CD14-positive monocyte (primary cell): Measurements from ENCODE around the gene TMEM115. TPM values are rescaled to one million over a fixed set of nuclear protein-coding genes. Genes with fewer than 3 reads are reported as not detected.

Experiments
- DNase-seq, 3 donors: peaks; one replicate each; pipeline ENCODE4 v3.0.0-alpha.2; 2011 to 2022
- H2AFZ ChIP-seq: 2 replicates; pipeline ENCODE4 v1.6.0; 2012; ENCODE audit warnings: mild to moderate bottlenecking, low read depth, low read length, inconsistent platforms; ENCODE audit not compliant: insufficient read depth, poor library complexity, severe bottlenecking
- H3K27ac ChIP-seq, 2 donors: 1 replicate in 1 of 2; 2 replicates in 1 of 2; pipeline ENCODE4 v1.5.1; 2012 to 2013; ENCODE audit warnings: low read length in 2 of 2, control low read depth in 1 of 2, inconsistent platforms in 1 of 2, low read depth in 1 of 2, mild to moderate bottlenecking in 1 of 2
- H3K27me3 ChIP-seq, 2 donors: one replicate each; pipeline versions ENCODE4 v1.6.0 to v1.6.1; 2011 to 2013; ENCODE audit warnings: low read length in 2 of 2; ENCODE audit not compliant: control insufficient read depth in 2 of 2, insufficient read depth in 2 of 2
- H3K36me3 ChIP-seq, 2 donors: replicated peaks in 1 of 2; 1 replicate in 1 of 2; 2 replicates in 1 of 2; pipeline versions ENCODE4 v1.5.1 to v1.6.1; 2012 to 2013; ENCODE audit warnings: low read length in 2 of 2, control low read depth in 1 of 2, inconsistent platforms in 1 of 2, mild to moderate bottlenecking in 1 of 2; ENCODE audit not compliant: insufficient read depth in 2 of 2, control insufficient read depth in 1 of 2
- H3K4me1 ChIP-seq, 2 donors: 1 replicate in 1 of 2; 2 replicates in 1 of 2; pipeline versions ENCODE4 v1.5.1 to v1.6.1; 2012 to 2013; ENCODE audit warnings: low read length in 2 of 2, control low read depth in 1 of 2, inconsistent platforms in 1 of 2, mild to moderate bottlenecking in 1 of 2, moderate library complexity in 1 of 2; ENCODE audit not compliant: insufficient read depth in 2 of 2, control insufficient read depth in 1 of 2
- H3K4me2 ChIP-seq: replicated peaks from 2 replicates; pipeline ENCODE3; 2012; ENCODE audit warnings: low read length, moderate library complexity, mild to moderate bottlenecking; ENCODE audit not compliant: poor library complexity, severe bottlenecking; ENCODE audit errors: extremely low read depth
- H3K4me3 ChIP-seq, 3 experiments: fragments of 200-600 bp in 1 of 3; sonication (generic) in 1 of 3; replicated peaks in 1 of 3; 1 replicate in 2 of 3; 2 replicates in 1 of 3; pipeline ENCODE4 v1.5.1; 2011 to 2013; ENCODE audit warnings: low read length in 3 of 3, mild to moderate bottlenecking in 3 of 3, control low read depth in 2 of 3, low read depth in 2 of 3, inconsistent platforms in 1 of 3, moderate library complexity in 1 of 3
- H3K79me2 ChIP-seq: 2 replicates; pipeline ENCODE4 v1.6.0; 2012; ENCODE audit warnings: mild to moderate bottlenecking, control low read depth, inconsistent platforms, low read length, moderate library complexity; ENCODE audit not compliant: insufficient read depth
- H3K9ac ChIP-seq: 2 replicates; pipeline ENCODE4 v1.6.0; 2017; ENCODE audit warnings: low read length, mild to moderate bottlenecking; ENCODE audit not compliant: insufficient read depth, poor library complexity, severe bottlenecking
- H3K9me3 ChIP-seq, 2 donors: replicated peaks in 1 of 2; 1 replicate in 1 of 2; 2 replicates in 1 of 2; pipeline versions ENCODE4 v1.5.1 to v1.6.1; 2012 to 2013; ENCODE audit warnings: low read length in 2 of 2, control low read depth in 1 of 2; ENCODE audit not compliant: control insufficient read depth in 1 of 2, insufficient read depth in 1 of 2
- H4K20me1 ChIP-seq: 2 replicates; pipeline ENCODE4 v1.6.0; 2012; ENCODE audit warnings: mild to moderate bottlenecking, low read length, control low read depth, moderate library complexity; ENCODE audit not compliant: insufficient read depth
- H3K27ac Mint-ChIP-seq, 7 donors: one replicate each; pipeline ENCODE4 v1.8.0; 2020; ENCODE audit warnings: mild to moderate bottlenecking in 7 of 7, mixed read lengths in 7 of 7, moderate library complexity in 6 of 7, inconsistent platforms in 2 of 7
- H3K27me3 Mint-ChIP-seq, 3 donors: one replicate each; pipeline ENCODE4 v1.8.0; 2021 to 2022; ENCODE audit warnings: low read depth in 3 of 3, mild to moderate bottlenecking in 3 of 3, mixed read lengths in 3 of 3, moderate library complexity in 3 of 3, inconsistent platforms in 1 of 3
- H3K36me3 Mint-ChIP-seq, 2 donors: one replicate each; pipeline ENCODE4 v1.8.0; 2020; ENCODE audit warnings: mixed read lengths in 2 of 2, inconsistent platforms in 1 of 2, mild to moderate bottlenecking in 1 of 2
- H3K4me1 Mint-ChIP-seq: one replicate; pipeline ENCODE4 v1.8.0; 2020; ENCODE audit warnings: mild to moderate bottlenecking, mixed read lengths
- H3K4me3 Mint-ChIP-seq, 2 donors: one replicate each; pipeline ENCODE4 v1.8.0; 2020; ENCODE audit warnings: mild to moderate bottlenecking in 2 of 2, mixed read lengths in 2 of 2, moderate library complexity in 1 of 2
- H3K9me3 Mint-ChIP-seq, 7 donors: one replicate each; pipeline ENCODE4 v1.8.0; 2020 to 2022; ENCODE audit warnings: mixed read lengths in 7 of 7, mild to moderate bottlenecking in 6 of 7, moderate library complexity in 6 of 7, inconsistent platforms in 2 of 7
- WGBS: methylation state at CpG from one replicate; pipeline ENCODE4 v1.1.5; 2013; ENCODE audit warnings: missing lambda C conversion rate; ENCODE audit not compliant: insufficient coverage; 5-methylcytosine and 5-hydroxymethylcytosine counted together
- intact Hi-C, 2 donors: fragments of 100-400 bp; cut with micrococcal nuclease; formaldehyde crosslinking; loops; one replicate each; pipeline versions ENCODE4 v1.15.0 to v1.15.1; 2023
- polyA plus RNA-seq, 3 donors: library from polyadenylated mRNA; depleted of rRNA in 1 of 3; unstranded in 2 of 3; stranded (reverse) in 1 of 3; fragments of 300-500 nt in 2 of 3; fragments of >200 nt in 1 of 3; fragmentation: Illumina TruSeq in 2 of 3; gene quantifications; 1 replicate in 2 of 3; 2 replicates in 1 of 3; pipeline ENCODE4 v1.2.3, GENCODE V29; 2012 to 2021
- TF ChIP-seq, protein P1 (sequence below): fragments of 200-600 bp; IDR thresholded peaks from one replicate; pipeline ENCODE4 v1.8.0; 2022; ENCODE audit warnings: antibody characterized with exemption, mild to moderate bottlenecking

The TMEM115 gene
- polyA plus RNA-seq, 3 donors, result 14.5 to 36.2 (median 32.9) TPM

DNA sequence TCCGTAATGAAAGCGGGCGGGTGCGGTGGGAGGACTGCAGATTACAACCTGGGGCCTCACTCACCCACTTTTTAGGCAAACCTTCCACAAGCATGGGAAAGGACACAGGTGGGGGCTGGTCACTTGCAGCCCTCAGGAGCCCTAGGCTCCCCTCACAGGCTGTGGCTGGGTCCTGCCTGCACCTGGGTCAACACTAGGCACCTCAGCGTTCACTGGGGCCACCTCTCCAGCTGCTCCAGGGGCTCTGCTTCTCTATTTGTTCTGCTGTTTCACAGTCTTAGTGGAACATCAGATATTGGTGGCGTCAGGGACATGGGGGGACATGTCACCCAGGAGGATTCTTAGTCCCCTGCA, 30.1 kb upstream of the TMEM115 start:
- H3K9me3 Mint-ChIP-seq, result peaks cover 0 to 1% (median 0%) of the 10 kb centered on the region in 7 donors
- 100% methylated on average over 2 of the region's 6 CpGs for WGBS

DNA sequence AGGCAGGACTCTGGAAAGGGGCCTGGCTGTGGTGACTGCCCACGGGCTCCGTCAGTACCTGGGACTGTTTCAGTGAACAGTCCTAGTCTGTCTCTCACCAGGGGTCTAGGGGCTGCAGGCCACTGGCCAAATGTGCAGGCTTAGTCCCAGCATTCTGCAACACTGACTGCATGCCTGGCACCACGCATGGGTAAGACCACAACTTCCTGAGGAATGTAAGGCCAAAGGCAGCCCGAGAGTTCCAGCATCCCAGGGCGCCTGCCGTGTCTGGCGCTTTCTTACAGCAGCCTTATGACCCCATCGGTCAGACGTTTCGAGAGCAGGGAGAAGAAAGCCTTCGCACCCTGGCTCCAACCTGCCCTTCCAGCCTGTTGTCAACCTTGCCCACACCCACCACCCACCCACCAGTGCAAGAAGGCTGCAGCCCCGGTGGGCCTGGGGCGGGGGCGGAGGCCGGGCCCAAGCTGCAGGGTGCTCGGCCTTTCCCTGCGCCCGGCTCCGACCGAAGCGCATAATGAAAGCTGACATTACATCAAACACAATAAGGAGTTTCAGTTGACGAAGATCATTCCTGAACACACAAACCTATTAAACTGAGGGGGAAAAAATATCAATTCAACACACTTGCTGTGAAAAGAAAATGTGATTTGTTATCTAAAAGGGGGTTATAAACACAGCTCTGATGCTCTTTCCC, 29.5 kb upstream of the TMEM115 start:
- H3K36me3 Mint-ChIP-seq, result no peaks in the 10 kb centered on the region
- no peak overlapping the region for H3K4me2 ChIP-seq
- 70% methylated on average over 7 of the region's 22 CpGs for WGBS
- H3K27me3 ChIP-seq, result no peaks in the 10 kb centered on the region
- no peak overlapping the region for H3K9ac ChIP-seq
- H3K4me1 Mint-ChIP-seq, result no peaks in the 10 kb centered on the region
- no peaks in the 10 kb centered on the region for H3K9me3 ChIP-seq
- H3K4me3 ChIP-seq, result no peak overlapping the region
- H3K4me1 ChIP-seq, result no peaks in the 10 kb centered on the region
- intact Hi-C loops, result no loop called here
- H4K20me1 ChIP-seq, result no peaks in the 10 kb centered on the region
- H3K36me3 ChIP-seq, result no peaks in the 10 kb centered on the region
- H3K9me3 Mint-ChIP-seq, result peaks cover 0 to 1% (median 0%) of the 10 kb centered on the region in 7 donors
- H3K79me2 ChIP-seq, result no peaks in the 10 kb centered on the region
- H2AFZ ChIP-seq, result no peak overlapping the region
- no peak overlapping the region for H3K27ac Mint-ChIP-seq
- no peak for DNase-seq
- TF ChIP-seq, protein P1, sequence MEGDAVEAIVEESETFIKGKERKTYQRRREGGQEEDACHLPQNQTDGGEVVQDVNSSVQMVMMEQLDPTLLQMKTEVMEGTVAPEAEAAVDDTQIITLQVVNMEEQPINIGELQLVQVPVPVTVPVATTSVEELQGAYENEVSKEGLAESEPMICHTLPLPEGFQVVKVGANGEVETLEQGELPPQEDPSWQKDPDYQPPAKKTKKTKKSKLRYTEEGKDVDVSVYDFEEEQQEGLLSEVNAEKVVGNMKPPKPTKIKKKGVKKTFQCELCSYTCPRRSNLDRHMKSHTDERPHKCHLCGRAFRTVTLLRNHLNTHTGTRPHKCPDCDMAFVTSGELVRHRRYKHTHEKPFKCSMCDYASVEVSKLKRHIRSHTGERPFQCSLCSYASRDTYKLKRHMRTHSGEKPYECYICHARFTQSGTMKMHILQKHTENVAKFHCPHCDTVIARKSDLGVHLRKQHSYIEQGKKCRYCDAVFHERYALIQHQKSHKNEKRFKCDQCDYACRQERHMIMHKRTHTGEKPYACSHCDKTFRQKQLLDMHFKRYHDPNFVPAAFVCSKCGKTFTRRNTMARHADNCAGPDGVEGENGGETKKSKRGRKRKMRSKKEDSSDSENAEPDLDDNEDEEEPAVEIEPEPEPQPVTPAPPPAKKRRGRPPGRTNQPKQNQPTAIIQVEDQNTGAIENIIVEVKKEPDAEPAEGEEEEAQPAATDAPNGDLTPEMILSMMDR, result no peak
- H3K27ac ChIP-seq, result no peak overlapping the region
- H3K4me3 Mint-ChIP-seq, result no peak overlapping the region
- H3K27me3 Mint-ChIP-seq, result peaks cover 2 to 7% (median 5%) of the 10 kb centered on the region in 3 donors

More for the DNA sequence above, 30.1 kb upstream of the TMEM115 start:
- H3K4me2 ChIP-seq, result no peak overlapping the region
- H3K4me3 ChIP-seq, result no peak overlapping the region
- H3K36me3 ChIP-seq, result no peaks in the 10 kb centered on the region
- Mint-ChIP-seq H3K27me3 (peaks cover 2 to 7% (median 3%) of the 10 kb centered on the region in 3 donors), H3K27ac (no peak overlapping the region), H3K36me3 (no peaks in the 10 kb centered on the region), H3K4me3 (no peak overlapping the region), H3K4me1 (no peaks in the 10 kb centered on the region)
- H3K4me1 ChIP-seq, result no peaks in the 10 kb centered on the region
- no peaks in the 10 kb centered on the region for H3K27me3 ChIP-seq
- DNase-seq, result no peak
- no peaks in the 10 kb centered on the region for H4K20me1 ChIP-seq
- no peak overlapping the region for H3K27ac ChIP-seq
- H3K9me3 ChIP-seq, result no peaks in the 10 kb centered on the region
- no peak overlapping the region for H3K9ac ChIP-seq
- TF ChIP-seq, protein P1, result no peak
- H2AFZ ChIP-seq, result no peak overlapping the region
- intact Hi-C loops, result no loop called here
- H3K79me2 ChIP-seq, result no peaks in the 10 kb centered on the region
